ENCODE results near the gene PCDH9. TPM values are rescaled to one million over a fixed set of nuclear protein-coding genes. Genes with fewer than 3 reads are reported as not detected.

The PCDH9 gene
- total and polyA plus RNA-seq, 2 of the 13 experiments (the other 11 are each of a cell fraction or from before 2014, with no cell fraction given): 0.09 TPM; not detected in 1

GRCh38 chr13:67128136-67128535, 102.0 kb downstream of the PCDH9 start:
- no peak overlapping the region for H3K9ac ChIP-seq (ENCODE audit: insufficient read depth, low read depth, low read length)
- WGBS (ENCODE audit: low lambda C conversion rate): 0% methylated on average over 3 of the region's 3 CpGs
- in situ Hi-C loops (cut with HindIII; ENCODE audit: extremely low pct_ligation_motif_present, low pct_unique_long_range_greater_than_20kb) (no loop called here), intact Hi-C loops (cut with micrococcal nuclease; ENCODE audit: unreplicated experiment) (no loop called here)
- no peaks in the 10 kb centered on the region; a peak in 1 of 5 replicates for H3K27me3 ChIP-seq (ENCODE audit: control insufficient read depth in 1 of 2, insufficient read depth in 2 of 2, low read length in 2 of 2)
- no peaks in the 10 kb centered on the region for H3K4me1 ChIP-seq (ENCODE audit: insufficient read depth, low read length)
- H3K36me3 ChIP-seq (replicated peaks in 1 of 2; ENCODE audit: control insufficient read depth in 1 of 2, insufficient read depth in 2 of 2, low read length in 2 of 2): no peaks in the 10 kb centered on the region
- FAIRE-seq (no peak), DNase-seq (ENCODE audit: low spot score) (no peak), ATAC-seq (no peak)
- TF ChIP-seq, protein P1, sequence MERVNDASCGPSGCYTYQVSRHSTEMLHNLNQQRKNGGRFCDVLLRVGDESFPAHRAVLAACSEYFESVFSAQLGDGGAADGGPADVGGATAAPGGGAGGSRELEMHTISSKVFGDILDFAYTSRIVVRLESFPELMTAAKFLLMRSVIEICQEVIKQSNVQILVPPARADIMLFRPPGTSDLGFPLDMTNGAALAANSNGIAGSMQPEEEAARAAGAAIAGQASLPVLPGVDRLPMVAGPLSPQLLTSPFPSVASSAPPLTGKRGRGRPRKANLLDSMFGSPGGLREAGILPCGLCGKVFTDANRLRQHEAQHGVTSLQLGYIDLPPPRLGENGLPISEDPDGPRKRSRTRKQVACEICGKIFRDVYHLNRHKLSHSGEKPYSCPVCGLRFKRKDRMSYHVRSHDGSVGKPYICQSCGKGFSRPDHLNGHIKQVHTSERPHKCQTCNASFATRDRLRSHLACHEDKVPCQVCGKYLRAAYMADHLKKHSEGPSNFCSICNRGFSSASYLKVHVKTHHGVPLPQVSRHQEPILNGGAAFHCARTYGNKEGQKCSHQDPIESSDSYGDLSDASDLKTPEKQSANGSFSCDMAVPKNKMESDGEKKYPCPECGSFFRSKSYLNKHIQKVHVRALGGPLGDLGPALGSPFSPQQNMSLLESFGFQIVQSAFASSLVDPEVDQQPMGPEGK (CRISPR knock-in tag; IDR thresholded peaks at IDR 0.05): no peak
- TF ChIP-seq ZNF547 (CRISPR knock-in tag; IDR thresholded peaks at IDR 0.05) (no peak), RBM22 (optimal IDR thresholded peaks at IDR 0.05; ENCODE audit: low read length) (no peak), ZBTB43 (CRISPR knock-in tag; conservative IDR thresholded peaks at IDR 0.05) (no peak), ZNF282 (IDR thresholded peaks at IDR 0.05; ENCODE audit: partially characterized antibody) (no peak)
- H3K4me3 ChIP-seq (replicated peaks in 1 of 3; ENCODE audit: insufficient read depth in 1 of 3, low read depth in 2 of 3, low read length in 3 of 3): no peak overlapping the region
- no peak overlapping the region for H3K27ac ChIP-seq (ENCODE audit: extremely low read length, insufficient read depth, low read length)
- H3K4me2 ChIP-seq (ENCODE audit: low read depth, low read length): no peak overlapping the region
- CTCF ChIA-PET (ENCODE audit: low intra/inter-chr PET ratio, low total read pairs): no interaction called here
- H3K9me3 ChIP-seq (ENCODE audit: low read length): no peaks in the 10 kb centered on the region
- no peaks in the 10 kb centered on the region for H4K20me1 ChIP-seq (ENCODE audit: insufficient read depth, low read length)
- POLR2A ChIA-PET: no interaction called here
- no peaks in the 10 kb centered on the region for H3K79me2 ChIP-seq (ENCODE audit: insufficient read depth, low read length)
- no peak overlapping the region for H2AFZ ChIP-seq (ENCODE audit: low read length)
- no TSS peak for BruUV-seq (replicated peaks)

DNA sequence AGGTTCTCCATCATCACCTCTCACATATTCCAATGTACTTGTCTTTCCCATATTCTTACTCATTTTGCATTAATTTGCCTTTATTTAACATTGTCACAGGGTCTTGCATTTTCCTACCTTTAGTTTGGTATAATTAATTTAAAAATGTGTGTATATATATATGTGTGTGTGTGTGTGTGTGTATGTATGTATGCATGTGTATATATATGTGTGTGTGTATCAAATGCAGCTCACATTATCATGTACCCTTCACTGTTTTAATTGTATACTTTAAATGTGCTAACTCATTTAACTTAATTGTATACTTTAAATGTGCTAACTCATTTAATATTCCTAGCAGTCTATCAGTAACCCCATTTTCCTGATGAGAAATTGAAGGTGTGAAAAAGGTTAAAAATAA, 104.5 kb downstream of the PCDH9 start:
- no TSS peak for BruUV-seq (replicated peaks)
- H3K9me3 ChIP-seq (ENCODE audit: low read length): no peaks in the 10 kb centered on the region
- H3K9ac ChIP-seq (ENCODE audit: insufficient read depth, low read depth, low read length): no peak overlapping the region
- intact Hi-C loops (cut with micrococcal nuclease; ENCODE audit: unreplicated experiment): no loop called here
- no peak overlapping the region for H3K4me2 ChIP-seq (ENCODE audit: low read depth, low read length)
- ATAC-seq (no peak), FAIRE-seq (no peak), DNase-seq (ENCODE audit: low spot score) (no peak)
- CTCF ChIA-PET (ENCODE audit: low intra/inter-chr PET ratio, low total read pairs): no interaction called here
- H3K4me3 ChIP-seq (replicated peaks in 1 of 3; ENCODE audit: insufficient read depth in 1 of 3, low read depth in 2 of 3, low read length in 3 of 3): no peak overlapping the region
- H3K27ac ChIP-seq (ENCODE audit: extremely low read length, insufficient read depth, low read length): no peak overlapping the region
- H3K27me3 ChIP-seq (ENCODE audit: control insufficient read depth in 1 of 2, insufficient read depth in 2 of 2, low read length in 2 of 2): no peaks in the 10 kb centered on the region; a peak in 1 of 5 replicates
- no peak overlapping the region for H2AFZ ChIP-seq (ENCODE audit: low read length)
- no peaks in the 10 kb centered on the region for H3K79me2 ChIP-seq (ENCODE audit: insufficient read depth, low read length)
- in situ Hi-C loops (cut with HindIII; ENCODE audit: extremely low pct_ligation_motif_present, low pct_unique_long_range_greater_than_20kb): no loop called here
- H4K20me1 ChIP-seq (ENCODE audit: insufficient read depth, low read length): no peaks in the 10 kb centered on the region
- POLR2A ChIA-PET: no interaction called here
- no peaks in the 10 kb centered on the region for H3K4me1 ChIP-seq (ENCODE audit: insufficient read depth, low read length)
- no peaks in the 10 kb centered on the region for H3K36me3 ChIP-seq (replicated peaks in 1 of 2; ENCODE audit: control insufficient read depth in 1 of 2, insufficient read depth in 2 of 2, low read length in 2 of 2)
- no peak for TF ChIP-seq ZNF17 (CRISPR knock-in tag; IDR thresholded peaks at IDR 0.05)
- TF ChIP-seq STAG1 (CRISPR knock-in tag; IDR thresholded peaks at IDR 0.05): no peak
- TF ChIP-seq ZNF607 (CRISPR knock-in tag; IDR thresholded peaks at IDR 0.05; ENCODE audit: borderline replicate concordance): no peak
- no peak for TF ChIP-seq EP300 (IDR thresholded peaks at IDR 0.05; ENCODE audit: low read depth in 2 of 2, low read length in 2 of 2)
- no peak for TF ChIP-seq EP300 (CRISPR knock-in tag; IDR thresholded peaks at IDR 0.05; ENCODE audit: borderline replicate concordance)
- TF ChIP-seq ISL2 (CRISPR knock-in tag; IDR thresholded peaks at IDR 0.05): no peak
- TF ChIP-seq HDAC1 (CRISPR knock-in tag; IDR thresholded peaks at IDR 0.05): no peak
- no peak for TF ChIP-seq ZNF101 (CRISPR knock-in tag; IDR thresholded peaks at IDR 0.05; ENCODE audit: borderline replicate concordance, low read depth)
- TF ChIP-seq HDAC2 (CRISPR knock-in tag; IDR thresholded peaks at IDR 0.05): no peak
